Ovary (tissue), 9 donors: ENCODE data around the gene AMER3. TPM values are rescaled to one million over a fixed set of nuclear protein-coding genes. Genes with fewer than 3 reads are reported as not detected.

Experiments used
- DNase-seq, 5 donors: peaks; one replicate each; pipeline ENCODE4 v3.0.0-alpha.2; 2019 to 2020
- H3K27ac ChIP-seq, 2 donors: fragments of 200-600 bp; one replicate each; pipeline versions ENCODE4 v1.5.1 to v1.8.0; 2019 to 2022
- H3K27me3 ChIP-seq: fragments of 200-600 bp; one replicate; pipeline ENCODE4 v1.8.0; 2022
- H3K36me3 ChIP-seq: fragments of 200-600 bp; sonication (generic); one replicate; pipeline ENCODE4 v1.5.1; 2019
- H3K4me1 ChIP-seq: one replicate; pipeline ENCODE4 v1.8.1; 2013; ENCODE audit warnings: mild to moderate bottlenecking, moderate library complexity; ENCODE audit not compliant: insufficient read depth
- H3K4me3 ChIP-seq: fragments of 200-600 bp; sonication (generic); one replicate; pipeline ENCODE4 v1.5.1; 2017
- H3K9me3 ChIP-seq, 2 donors: fragments of 200-600 bp in 1 of 2; sonication (generic) in 1 of 2; one replicate each; pipeline versions ENCODE4 v1.5.1 to v1.8.1; 2013 to 2019; ENCODE audit warnings: mild to moderate bottlenecking in 1 of 2, moderate library complexity in 1 of 2
- EP300 ChIP-seq: sonication (generic); formaldehyde crosslinking; IDR thresholded peaks from one replicate; pipeline ENCODE4 v1.6.1; 2017; ENCODE audit warnings: antibody characterized with exemption
- POLR2A ChIP-seq: fragments of 450-650 bp; IDR thresholded peaks from one replicate; pipeline ENCODE4 v1.6.1; 2017; ENCODE audit warnings: antibody characterized with exemption, mild to moderate bottlenecking, moderate library complexity
- WGBS, 3 donors: extraction: QIAGEN DNeasy Blood & Tissue Kit in 1 of 3; methylation state at CpG; one replicate each; pipeline versions ENCODE4 v1.1.5 to v1.1.7; 2013 to 2017; 5-methylcytosine and 5-hydroxymethylcytosine counted together
- intact Hi-C, 4 donors: fragments of 100-400 bp; cut with DNase I; formaldehyde crosslinking; loops; one replicate each; pipeline versions ENCODE4 v1.11.0 to v1.15.1; 2022 to 2023
- polyA plus RNA-seq, 2 donors: library from polyadenylated mRNA; stranded (reverse); fragments of 200-250 nt in 1 of 2; fragments of 350-450 nt in 1 of 2; fragmentation: Illumina TruSeq in 1 of 2; extraction: RNeasy Lipid Tissue Mini Kit (QIAGEN cat#74804) in 1 of 2; gene quantifications; one replicate each; pipeline ENCODE4 v1.2.3, GENCODE V29; 2013 to 2014
- total RNA-seq, 7 donors: library from RNA; depleted of rRNA in 2 of 7; stranded (reverse); fragments of >200 nt in 2 of 7; fragmentation: NEBNext Ultra II Directional in 3 of 7; extraction: Animal tissue kit (Norgen Biotek cat#: 25700) in 3 of 7; gene quantifications; one replicate each; pipeline versions ENCODE4 v1.1.0 to v1.2.4, GENCODE V29; 2016 to 2023
- TF ChIP-seq, protein P1 (sequence below), 3 donors: fragments of 450-650 bp in 2 of 3; fragments of 200-600 bp in 1 of 3; IDR thresholded peaks; one replicate each; pipeline versions ENCODE4 v1.5.1 to v1.8.0; 2016 to 2022; ENCODE audit warnings: antibody characterized with exemption in 3 of 3, mild to moderate bottlenecking in 1 of 3
- donor health status: DM: no; HTN: no; CAD: no; lungs with moderate emphysema.
- donor health status: DM: no; HTN: no; CAD: no.
- donor health status: Bipolar disorder and iron deficiency.
- donor health status: DM: yes; HTN: yes; CAD: no.
- donor health status: DM: no; HTN: no; CAD: no.
- donor health status: DM: yes; HTN: yes; CAD: no.

AMER3 gene
- total and polyA plus RNA-seq, 9 donors: not detected

GRCh38 chr2:130764821-130765115, 9.4 kb downstream of the AMER3 start:
- 85 to 88% (median 87%) methylated on average over 5 of the region's 5 CpGs for WGBS, 3 donors
- no peak for TF ChIP-seq POLR2A
- no peak for TF ChIP-seq EP300
- TF ChIP-seq, protein P1, sequence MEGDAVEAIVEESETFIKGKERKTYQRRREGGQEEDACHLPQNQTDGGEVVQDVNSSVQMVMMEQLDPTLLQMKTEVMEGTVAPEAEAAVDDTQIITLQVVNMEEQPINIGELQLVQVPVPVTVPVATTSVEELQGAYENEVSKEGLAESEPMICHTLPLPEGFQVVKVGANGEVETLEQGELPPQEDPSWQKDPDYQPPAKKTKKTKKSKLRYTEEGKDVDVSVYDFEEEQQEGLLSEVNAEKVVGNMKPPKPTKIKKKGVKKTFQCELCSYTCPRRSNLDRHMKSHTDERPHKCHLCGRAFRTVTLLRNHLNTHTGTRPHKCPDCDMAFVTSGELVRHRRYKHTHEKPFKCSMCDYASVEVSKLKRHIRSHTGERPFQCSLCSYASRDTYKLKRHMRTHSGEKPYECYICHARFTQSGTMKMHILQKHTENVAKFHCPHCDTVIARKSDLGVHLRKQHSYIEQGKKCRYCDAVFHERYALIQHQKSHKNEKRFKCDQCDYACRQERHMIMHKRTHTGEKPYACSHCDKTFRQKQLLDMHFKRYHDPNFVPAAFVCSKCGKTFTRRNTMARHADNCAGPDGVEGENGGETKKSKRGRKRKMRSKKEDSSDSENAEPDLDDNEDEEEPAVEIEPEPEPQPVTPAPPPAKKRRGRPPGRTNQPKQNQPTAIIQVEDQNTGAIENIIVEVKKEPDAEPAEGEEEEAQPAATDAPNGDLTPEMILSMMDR (IDR thresholded peaks at IDR 0.05): no peak

DNA sequence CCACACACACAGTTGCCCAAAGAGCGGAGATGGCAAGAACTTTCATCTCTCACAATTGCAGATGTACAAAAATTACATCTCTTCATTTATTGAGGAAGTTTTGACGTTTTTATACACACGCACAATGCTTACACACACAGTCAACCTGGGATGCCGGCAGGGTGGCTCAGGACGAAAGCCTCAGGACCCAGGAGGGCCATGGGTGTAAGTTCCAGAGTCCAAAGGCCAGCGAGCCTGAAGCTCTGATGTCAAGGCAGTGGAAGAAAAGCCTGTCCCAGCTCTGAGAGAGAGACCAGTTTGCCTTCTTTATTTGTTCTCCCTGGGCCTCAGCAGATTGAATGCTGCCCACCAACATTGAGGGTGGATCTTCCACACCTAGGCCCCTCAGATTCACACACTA, 10.1 kb downstream of the AMER3 start:
- Histone ChIP-seq H3K36me3 (no peaks in the 10 kb centered on the region), H3K4me3 (no peak overlapping the region), H3K27ac (no peak overlapping the region), H3K27me3 (no peaks in the 10 kb centered on the region), H3K9me3 (no peaks in the 10 kb centered on the region), H3K4me1 (no peaks in the 10 kb centered on the region)
- WGBS, 3 donors: 79 to 89% (median 81%) methylated on average over 6 of the region's 6 CpGs
- no peak for DNase-seq
- TF ChIP-seq POLR2A (no peak), EP300 (no peak)
- TF ChIP-seq, protein P1 (IDR thresholded peaks at IDR 0.05): no peak
- intact Hi-C loops: no loop called here

More at GRCh38 chr2:130764821-130765115, 9.4 kb downstream of the AMER3 start:
- intact Hi-C loops: no loop called here
- Histone ChIP-seq H3K9me3 (no peaks in the 10 kb centered on the region), H3K4me3 (no peak overlapping the region), H3K27me3 (no peaks in the 10 kb centered on the region), H3K27ac (no peak overlapping the region), H3K4me1 (no peaks in the 10 kb centered on the region), H3K36me3 (no peaks in the 10 kb centered on the region)
- no peak for DNase-seq

GRCh38 chr2:130766037-130766436, 10.7 kb downstream of the AMER3 start:
- intact Hi-C loops: no loop called here
- no peaks in the 10 kb centered on the region for H3K36me3 ChIP-seq
- H3K27ac ChIP-seq: no peak overlapping the region
- WGBS, 3 donors: 85 to 87% (median 86%) methylated on average over 7 of the region's 7 CpGs
- TF ChIP-seq POLR2A (no peak), EP300 (no peak)
- TF ChIP-seq, protein P1 (IDR thresholded peaks at IDR 0.05): no peak
- H3K4me1 ChIP-seq: no peaks in the 10 kb centered on the region
- no peaks in the 10 kb centered on the region for H3K9me3 ChIP-seq
- DNase-seq: no peak
- H3K27me3 ChIP-seq: no peaks in the 10 kb centered on the region
- no peak overlapping the region for H3K4me3 ChIP-seq

GRCh38 chr2:130766711-130767407, 11.5 kb downstream of the AMER3 start:
- no peak for TF ChIP-seq EP300
- TF ChIP-seq POLR2A: no peak
- TF ChIP-seq, protein P1 (IDR thresholded peaks at IDR 0.05): no peak
- 66 to 75% (median 68%) methylated on average over 12 of the region's 12 CpGs for WGBS, 3 donors
- intact Hi-C loops: no loop called here

More at GRCh38 chr2:130766711-130767407, 11.5 kb downstream of the AMER3 start:
- H3K27ac ChIP-seq: no peak overlapping the region
- H3K4me3 ChIP-seq: no peak overlapping the region
- no peak for DNase-seq
- no peaks in the 10 kb centered on the region for H3K27me3 ChIP-seq
- no peaks in the 10 kb centered on the region for H3K9me3 ChIP-seq
- no peaks in the 10 kb centered on the region for H3K36me3 ChIP-seq
- H3K4me1 ChIP-seq: no peaks in the 10 kb centered on the region
